Gastroesophageal sphincter (tissue), 3 donors: ENCODE measurements around the gene BABAM2.

Experiments used
- POLR2AphosphoS5 ChIP-seq: sonication (generic); formaldehyde crosslinking; IDR thresholded peaks from one replicate; pipeline ENCODE4 v1.6.1; 2017; ENCODE audit warnings: antibody characterized with exemption
- TF ChIP-seq, protein P1 (sequence below), 4 experiments: fragments of 200-600 bp in 2 of 4; fragments of 450-650 bp in 2 of 4; sonication (generic) in 1 of 4; IDR thresholded peaks; one replicate each; pipeline ENCODE4 v1.5.1; 2017 to 2019; ENCODE audit warnings: antibody characterized with exemption in 4 of 4, mild to moderate bottlenecking in 2 of 4, moderate library complexity in 2 of 4

DNA sequence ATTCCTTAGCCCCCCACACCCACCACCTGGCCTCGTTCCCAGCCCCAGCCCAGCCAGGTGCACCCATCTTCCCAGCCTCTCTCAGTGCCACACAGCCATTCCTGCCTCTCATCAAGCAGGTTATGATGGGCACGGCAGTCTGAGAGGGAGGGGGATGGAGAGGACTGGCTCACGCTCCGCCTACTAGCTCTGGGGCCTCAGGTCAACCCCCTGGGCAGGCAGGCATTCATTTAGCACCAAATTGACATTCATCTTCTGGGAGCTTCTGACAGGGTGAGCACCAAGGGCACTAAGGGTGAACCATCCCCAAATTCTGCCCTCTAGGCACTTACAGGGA is 435.9 kb downstream of the BABAM2 start:
- TF ChIP-seq, protein P1, sequence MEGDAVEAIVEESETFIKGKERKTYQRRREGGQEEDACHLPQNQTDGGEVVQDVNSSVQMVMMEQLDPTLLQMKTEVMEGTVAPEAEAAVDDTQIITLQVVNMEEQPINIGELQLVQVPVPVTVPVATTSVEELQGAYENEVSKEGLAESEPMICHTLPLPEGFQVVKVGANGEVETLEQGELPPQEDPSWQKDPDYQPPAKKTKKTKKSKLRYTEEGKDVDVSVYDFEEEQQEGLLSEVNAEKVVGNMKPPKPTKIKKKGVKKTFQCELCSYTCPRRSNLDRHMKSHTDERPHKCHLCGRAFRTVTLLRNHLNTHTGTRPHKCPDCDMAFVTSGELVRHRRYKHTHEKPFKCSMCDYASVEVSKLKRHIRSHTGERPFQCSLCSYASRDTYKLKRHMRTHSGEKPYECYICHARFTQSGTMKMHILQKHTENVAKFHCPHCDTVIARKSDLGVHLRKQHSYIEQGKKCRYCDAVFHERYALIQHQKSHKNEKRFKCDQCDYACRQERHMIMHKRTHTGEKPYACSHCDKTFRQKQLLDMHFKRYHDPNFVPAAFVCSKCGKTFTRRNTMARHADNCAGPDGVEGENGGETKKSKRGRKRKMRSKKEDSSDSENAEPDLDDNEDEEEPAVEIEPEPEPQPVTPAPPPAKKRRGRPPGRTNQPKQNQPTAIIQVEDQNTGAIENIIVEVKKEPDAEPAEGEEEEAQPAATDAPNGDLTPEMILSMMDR (IDR thresholded peaks at IDR 0.05), result no peak
- TF ChIP-seq POLR2AphosphoS5, result no peak
